HG03103 (cell line): Measurements from ENCODE around the gene KIRREL3.

Source experiments
- ATAC-seq: cut with Tn5 transposase; IDR thresholded peaks from one replicate; pipeline ENCODE4 v1.9.1; 2021; ENCODE audit warnings: low read depth; ENCODE audit not compliant: unreplicated experiment

KIRREL3 gene

GRCh38 chr11:126838779-126839178 lies 161.8 kb downstream of the KIRREL3 start:
- ATAC-seq = no peak

DNA sequence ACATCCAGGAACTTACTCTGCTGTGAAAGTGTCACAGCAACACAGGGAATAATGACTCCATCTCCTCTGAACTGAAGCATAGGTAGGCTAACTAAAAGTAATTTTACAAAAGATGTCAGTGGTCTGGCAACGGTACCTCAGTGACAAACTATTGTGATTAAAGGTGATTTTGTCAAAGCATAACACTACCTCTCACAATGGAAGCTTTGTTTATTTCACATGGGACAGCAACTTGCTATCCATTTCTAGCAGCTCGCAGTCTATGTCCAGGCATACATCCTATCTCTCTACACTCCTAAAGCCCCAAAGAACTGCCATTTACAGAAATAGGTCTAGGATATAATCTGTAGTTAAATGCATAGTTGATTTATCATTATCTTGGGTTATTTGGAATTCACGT lies 163.0 kb downstream of the KIRREL3 start:
- no peak for ATAC-seq

DNA sequence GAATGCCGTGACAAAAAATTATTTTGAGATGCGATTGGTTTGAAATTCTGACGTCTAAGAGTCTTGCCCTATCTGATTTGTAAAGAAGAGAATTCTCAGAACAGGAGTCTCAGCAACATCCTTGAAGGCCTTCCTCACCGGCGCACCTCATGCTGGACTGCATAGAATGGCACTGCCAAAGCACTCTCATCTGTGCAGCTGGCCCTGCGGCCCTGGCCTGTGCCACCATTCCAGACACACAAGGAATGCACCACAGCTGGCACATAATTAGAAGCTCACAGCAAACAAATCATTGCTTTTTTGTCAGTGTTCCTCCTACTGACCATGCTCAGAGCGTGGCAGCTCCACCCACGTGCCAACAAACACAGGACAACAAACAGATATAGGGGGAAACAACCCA lies 166.0 kb downstream of the KIRREL3 start:
- ATAC-seq = no peak

- ATAC-seq = no peak
Observed at GRCh38 chr11:126834149-126834548, 166.4 kb downstream of the KIRREL3 start.

DNA sequence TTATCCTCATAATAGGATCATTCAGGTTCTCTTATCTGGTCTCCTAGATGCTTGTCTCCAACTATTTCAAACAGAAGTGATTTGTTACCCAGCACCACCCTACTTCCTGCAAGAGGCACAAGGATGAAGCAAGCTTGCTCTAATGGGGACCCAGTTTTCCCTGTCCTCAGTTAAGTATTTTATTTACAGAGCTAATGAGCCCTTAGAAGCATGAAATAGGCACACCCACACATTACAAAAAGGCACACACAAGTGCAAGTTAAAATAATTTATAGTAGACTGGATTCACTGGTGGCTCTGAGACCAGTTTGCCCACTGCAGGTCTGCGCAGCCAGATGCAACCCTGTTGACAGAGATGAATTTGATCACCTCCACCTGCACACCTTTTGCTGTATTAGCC lies 167.5 kb downstream of the KIRREL3 start:
- no peak for ATAC-seq

- ATAC-seq = no peak
Observed at GRCh38 chr11:126832387-126832786, 168.2 kb downstream of the KIRREL3 start.

DNA sequence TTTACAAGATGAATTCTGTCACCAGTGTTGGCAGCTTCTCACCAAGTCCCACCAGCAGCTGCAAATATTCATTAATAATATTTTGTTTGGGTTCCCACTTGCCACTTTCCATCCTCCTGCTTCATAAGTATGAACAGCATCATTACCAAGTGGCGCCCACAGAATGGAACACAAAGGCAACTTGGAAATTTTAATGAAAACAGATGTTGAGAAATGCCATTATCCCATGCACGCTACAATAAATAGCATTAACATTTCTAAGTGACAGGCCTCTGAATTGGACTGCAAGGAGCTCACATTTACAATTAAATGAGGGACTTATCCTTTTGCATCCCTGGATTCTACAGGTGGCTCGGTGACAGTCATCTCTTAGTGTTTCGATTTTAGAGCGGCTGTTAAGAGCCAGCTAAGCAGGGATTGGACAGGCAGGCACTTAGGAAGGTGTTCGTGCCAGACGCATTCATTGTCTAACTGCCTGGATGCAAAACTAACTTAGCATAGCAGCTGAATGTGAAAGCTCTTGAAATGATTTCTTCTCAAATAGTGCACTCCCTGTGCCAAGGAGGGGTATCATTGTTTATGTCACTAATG lies 170.3 kb downstream of the KIRREL3 start:
- ATAC-seq = no peak

GRCh38 chr11:126829716-126830115 lies 170.9 kb downstream of the KIRREL3 start:
- no peak for ATAC-seq

- ATAC-seq = no peak
Observed at GRCh38 chr11:126824035-126824607, 176.4 kb downstream of the KIRREL3 start.

DNA sequence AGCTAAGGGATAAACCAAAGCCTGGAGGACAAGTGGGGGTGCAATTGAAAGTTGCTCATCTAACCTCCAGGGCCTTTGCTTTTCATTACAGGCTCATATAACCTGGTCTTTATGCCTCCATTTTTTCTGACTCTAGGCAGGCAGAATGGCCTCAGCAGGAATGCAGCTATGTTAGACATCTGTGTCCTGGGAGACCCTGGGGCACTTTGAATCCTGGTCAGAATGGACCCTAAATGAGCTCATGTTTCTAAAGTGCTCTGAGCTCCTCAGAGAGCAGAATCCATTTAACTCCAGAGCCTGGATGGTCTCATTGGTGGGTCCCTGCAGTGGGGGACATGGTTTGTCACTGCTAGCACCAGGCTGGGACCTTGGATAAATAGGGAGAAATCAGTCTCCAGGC lies 177.3 kb downstream of the KIRREL3 start:
- no peak for ATAC-seq

DNA sequence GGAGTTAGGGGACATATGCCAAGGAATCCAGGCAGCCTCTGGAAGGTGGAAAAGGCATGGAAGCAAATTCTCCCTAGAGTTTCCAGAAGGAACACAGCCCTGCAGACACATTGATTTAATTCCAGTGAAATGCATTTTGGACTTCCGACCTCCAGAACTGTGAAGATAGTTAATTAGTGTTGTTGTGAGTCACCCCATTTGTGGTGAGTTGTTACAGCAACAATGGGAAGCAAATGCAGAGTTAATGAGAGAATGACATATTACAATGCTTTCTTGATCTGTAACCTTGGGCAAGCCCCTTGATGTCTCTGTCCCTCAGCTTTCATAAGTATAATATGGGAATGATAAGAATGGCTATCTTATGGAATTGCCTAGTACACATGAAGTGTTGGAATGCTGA lies 178.7 kb downstream of the KIRREL3 start:
- ATAC-seq = no peak

DNA sequence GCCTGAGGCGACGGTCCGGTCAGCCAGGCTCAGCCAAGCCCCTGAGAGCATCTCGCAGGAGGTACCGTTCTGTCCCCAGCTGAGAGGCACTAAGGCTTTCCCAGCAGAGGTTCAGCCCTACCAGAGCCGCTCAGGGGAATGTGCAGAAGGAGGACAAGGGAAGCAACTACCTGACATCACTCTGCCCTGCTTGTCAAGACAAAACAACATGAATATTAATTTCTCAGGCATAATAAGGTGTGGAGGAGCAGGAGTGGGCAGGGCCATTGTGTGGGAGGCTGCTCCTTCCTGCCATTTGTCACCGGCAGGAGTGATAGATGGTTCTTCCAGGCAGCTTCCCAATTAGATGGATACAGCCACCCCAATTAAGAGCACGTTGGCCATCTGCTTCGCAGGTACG lies 181.4 kb downstream of the KIRREL3 start:
- no peak for ATAC-seq

GRCh38 chr11:126817523-126818450 lies 182.8 kb downstream of the KIRREL3 start:
- no peak for ATAC-seq

DNA sequence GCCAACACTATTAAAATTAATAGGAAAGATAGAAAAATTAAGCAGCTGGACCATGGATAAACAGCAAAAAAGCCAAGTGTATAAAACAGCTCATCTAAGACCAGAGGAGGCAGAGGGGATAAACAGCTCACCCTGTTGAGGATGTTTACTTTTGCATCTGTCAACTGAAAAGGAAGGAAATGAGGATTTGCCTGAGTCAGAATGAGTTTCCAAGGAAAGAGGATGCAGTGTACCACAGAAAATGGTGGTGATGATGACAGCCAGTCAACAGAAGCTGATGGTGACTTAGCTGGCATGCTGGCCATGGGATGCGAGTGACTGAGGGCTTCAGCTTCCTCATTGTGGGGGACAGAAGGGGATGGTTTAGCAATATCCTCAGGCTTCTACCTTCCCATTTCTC lies 183.5 kb downstream of the KIRREL3 start:
- no peak for ATAC-seq

GRCh38 chr11:126816645-126817044 lies 183.9 kb downstream of the KIRREL3 start:
- no peak for ATAC-seq

- ATAC-seq = no peak
Observed at GRCh38 chr11:126815111-126815510, 185.5 kb downstream of the KIRREL3 start.

- no peak for ATAC-seq
Observed at GRCh38 chr11:126810776-126811175, 189.8 kb downstream of the KIRREL3 start.

- no peak for ATAC-seq
Observed at GRCh38 chr11:126809514-126810289, 190.9 kb downstream of the KIRREL3 start.

DNA sequence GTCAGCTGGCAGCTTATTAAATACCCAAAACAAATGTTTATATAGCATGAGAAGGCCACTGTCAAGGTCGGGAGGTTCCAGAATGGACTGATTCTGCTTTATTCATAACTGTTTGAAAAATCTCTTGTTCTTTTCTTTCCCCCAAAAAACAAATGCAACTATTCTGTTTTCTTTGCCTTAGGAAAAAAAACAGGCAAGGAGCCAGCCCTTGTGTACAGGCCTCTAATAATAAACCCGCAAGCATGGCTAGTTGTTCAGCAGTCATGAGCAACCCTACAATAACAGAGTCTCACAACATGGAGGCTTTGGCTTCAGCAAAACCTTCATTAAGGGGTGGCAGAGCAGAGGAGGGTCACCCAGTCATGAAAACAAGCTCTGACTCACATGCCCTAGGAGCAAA lies 191.7 kb downstream of the KIRREL3 start:
- ATAC-seq = no peak

GRCh38 chr11:126808296-126808695 lies 192.3 kb downstream of the KIRREL3 start:
- no peak for ATAC-seq

DNA sequence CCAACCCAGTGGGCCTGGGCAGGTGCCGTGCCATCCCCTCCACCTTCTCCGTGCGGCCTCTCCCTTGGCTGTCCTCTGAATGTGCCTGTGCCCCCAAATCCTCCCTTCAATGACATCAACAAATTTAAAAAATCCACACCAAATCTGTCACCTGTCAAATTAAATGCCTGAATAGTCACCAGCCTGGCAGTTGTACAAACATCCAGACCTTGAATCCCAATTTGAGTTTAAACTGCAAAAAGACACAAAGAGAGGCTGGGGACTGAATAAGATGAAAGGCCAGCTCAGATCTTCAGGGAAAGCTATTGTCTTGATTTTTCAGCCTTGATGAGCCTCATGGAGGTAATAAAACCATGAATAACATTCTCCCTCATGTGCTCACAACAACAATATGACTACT lies 194.7 kb downstream of the KIRREL3 start:
- ATAC-seq = no peak
